HEK293 (cell line): ENCODE measurements around the gene RSRC1.

Experiments
- ZBTB1 ChIP-seq: fragments of 450-650 bp; formaldehyde crosslinking; IDR thresholded peaks from 2 replicates; pipeline ENCODE4 v1.5.1; 2016; ENCODE audit warnings: missing biosample characterization, missing genetic modification characterization
- ZFHX2 ChIP-seq: fragments of 450-650 bp; formaldehyde crosslinking; conservative IDR thresholded peaks from 2 replicates; pipeline ENCODE4 v1.5.1; 2016; ENCODE audit warnings: missing biosample characterization, missing genetic modification characterization
- ZNF692 ChIP-seq: fragments of 450-650 bp; formaldehyde crosslinking; IDR thresholded peaks from 2 replicates; pipeline ENCODE4 v1.5.1; 2016; ENCODE audit warnings: missing biosample characterization, missing genetic modification characterization
- TF ChIP-seq, protein P1 (sequence below): fragments of 450-650 bp; formaldehyde crosslinking; IDR thresholded peaks from 2 replicates; pipeline ENCODE4 v1.5.1; 2016; ENCODE audit warnings: missing biosample characterization, missing genetic modification characterization
- TF ChIP-seq, protein P2 (sequence below): fragments of 450-650 bp; formaldehyde crosslinking; IDR thresholded peaks from 2 replicates; pipeline ENCODE4 v1.5.1; 2016; ENCODE audit warnings: missing biosample characterization, missing genetic modification characterization, low read depth

GRCh38 chr3:158295771-158296170 is 185.9 kb downstream of the RSRC1 start:
- TF ChIP-seq ZFHX2 (tag by site-specific recombination) (no peak), ZBTB1 (tag by site-specific recombination) (no peak), ZNF692 (tag by site-specific recombination) (no peak)
- TF ChIP-seq, protein P1, sequence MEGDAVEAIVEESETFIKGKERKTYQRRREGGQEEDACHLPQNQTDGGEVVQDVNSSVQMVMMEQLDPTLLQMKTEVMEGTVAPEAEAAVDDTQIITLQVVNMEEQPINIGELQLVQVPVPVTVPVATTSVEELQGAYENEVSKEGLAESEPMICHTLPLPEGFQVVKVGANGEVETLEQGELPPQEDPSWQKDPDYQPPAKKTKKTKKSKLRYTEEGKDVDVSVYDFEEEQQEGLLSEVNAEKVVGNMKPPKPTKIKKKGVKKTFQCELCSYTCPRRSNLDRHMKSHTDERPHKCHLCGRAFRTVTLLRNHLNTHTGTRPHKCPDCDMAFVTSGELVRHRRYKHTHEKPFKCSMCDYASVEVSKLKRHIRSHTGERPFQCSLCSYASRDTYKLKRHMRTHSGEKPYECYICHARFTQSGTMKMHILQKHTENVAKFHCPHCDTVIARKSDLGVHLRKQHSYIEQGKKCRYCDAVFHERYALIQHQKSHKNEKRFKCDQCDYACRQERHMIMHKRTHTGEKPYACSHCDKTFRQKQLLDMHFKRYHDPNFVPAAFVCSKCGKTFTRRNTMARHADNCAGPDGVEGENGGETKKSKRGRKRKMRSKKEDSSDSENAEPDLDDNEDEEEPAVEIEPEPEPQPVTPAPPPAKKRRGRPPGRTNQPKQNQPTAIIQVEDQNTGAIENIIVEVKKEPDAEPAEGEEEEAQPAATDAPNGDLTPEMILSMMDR (tag by site-specific recombination), result no peak
- TF ChIP-seq, protein P2, sequence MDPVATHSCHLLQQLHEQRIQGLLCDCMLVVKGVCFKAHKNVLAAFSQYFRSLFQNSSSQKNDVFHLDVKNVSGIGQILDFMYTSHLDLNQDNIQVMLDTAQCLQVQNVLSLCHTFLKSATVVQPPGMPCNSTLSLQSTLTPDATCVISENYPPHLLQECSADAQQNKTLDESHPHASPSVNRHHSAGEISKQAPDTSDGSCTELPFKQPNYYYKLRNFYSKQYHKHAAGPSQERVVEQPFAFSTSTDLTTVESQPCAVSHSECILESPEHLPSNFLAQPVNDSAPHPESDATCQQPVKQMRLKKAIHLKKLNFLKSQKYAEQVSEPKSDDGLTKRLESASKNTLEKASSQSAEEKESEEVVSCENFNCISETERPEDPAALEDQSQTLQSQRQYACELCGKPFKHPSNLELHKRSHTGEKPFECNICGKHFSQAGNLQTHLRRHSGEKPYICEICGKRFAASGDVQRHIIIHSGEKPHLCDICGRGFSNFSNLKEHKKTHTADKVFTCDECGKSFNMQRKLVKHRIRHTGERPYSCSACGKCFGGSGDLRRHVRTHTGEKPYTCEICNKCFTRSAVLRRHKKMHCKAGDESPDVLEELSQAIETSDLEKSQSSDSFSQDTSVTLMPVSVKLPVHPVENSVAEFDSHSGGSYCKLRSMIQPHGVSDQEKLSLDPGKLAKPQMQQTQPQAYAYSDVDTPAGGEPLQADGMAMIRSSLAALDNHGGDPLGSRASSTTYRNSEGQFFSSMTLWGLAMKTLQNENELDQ (tag by site-specific recombination), result no peak
